GM21367 (cell line): Measurements from ENCODE around the gene SLC2A9.

Source experiments
- ATAC-seq: cut with Tn5 transposase; IDR thresholded peaks from one replicate; pipeline ENCODE4 v1.9.1; 2021; ENCODE audit not compliant: unreplicated experiment

The SLC2A9 gene

DNA sequence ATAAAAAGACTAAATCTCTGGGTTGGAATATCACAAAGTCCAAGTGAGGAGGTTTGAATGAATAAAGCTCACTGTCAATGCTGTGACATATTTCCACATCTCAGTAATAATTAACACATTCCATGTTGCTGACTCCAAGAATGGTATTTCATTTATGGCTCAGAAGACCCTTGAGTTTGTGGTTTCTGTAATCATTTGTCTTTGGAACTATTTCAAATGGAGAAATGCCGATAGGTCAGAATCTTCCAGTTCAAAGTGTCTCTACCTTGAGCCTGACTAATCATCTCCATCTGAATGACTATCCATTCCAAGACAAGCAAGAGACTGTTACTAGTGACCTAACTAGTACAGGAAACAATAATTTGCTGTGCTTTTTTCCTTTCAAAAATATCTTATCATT lies 24.2 kb upstream of the SLC2A9 start:
- no peak for ATAC-seq

DNA sequence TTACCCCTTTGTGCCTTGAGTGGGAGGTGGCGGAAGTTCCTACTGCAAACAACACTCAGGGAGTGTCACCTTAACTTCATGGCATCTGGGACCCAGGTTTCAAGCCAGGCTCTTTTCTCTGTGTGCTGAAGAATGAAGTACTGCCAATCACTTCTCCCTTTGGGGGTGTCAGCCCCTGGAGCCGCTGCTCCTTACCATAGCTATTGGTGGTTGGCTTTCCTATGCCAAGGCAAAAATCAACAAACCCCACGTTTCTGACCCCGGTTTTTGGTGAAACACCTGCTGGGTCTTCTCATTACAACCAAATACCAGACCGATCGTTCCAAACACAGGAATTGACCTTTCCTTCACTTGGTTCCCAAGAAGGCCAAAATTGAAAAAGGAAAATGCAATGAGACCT lies 19.7 kb upstream of the SLC2A9 start:
- ATAC-seq = no peak

DNA sequence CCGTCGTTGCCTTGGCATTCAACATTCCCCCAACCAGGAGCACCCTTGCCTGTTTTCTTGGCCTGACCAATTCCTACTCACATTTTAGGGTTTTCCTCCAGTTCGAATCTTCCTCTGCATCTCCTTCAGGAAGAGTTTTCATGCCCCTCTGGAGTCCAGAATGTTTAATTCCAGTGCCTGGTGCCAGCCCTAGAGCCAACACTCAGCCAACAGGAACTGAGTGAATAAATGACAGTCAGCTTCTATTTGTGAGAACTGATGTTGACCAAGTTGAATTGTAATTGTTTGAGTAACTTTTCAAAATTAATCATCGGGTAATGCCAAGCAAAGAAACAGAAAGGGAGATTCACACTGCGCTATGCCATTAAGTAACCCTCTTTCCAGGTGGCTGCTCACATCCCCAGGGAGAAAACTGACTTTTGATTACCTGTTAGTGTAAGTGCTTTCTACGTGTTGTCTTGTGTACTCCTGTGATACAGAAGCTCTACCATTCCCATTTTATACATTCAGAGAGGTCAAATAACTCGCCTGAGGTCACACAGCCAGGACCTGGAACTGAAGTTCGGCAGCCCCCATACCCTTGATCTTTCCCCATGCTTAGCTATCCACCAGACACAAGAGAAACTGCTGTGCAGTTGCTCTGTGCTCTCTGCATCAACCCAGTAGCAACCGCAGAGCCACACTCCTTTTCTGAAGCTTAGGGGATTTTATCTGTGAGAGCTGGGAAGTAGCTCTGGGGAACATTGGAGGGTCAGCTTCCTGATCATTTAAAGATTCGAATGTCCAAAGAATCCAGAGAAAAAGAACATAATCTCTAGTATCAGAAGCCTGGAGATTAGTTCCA lies 19.0 kb upstream of the SLC2A9 start:
- ATAC-seq = no peak

DNA sequence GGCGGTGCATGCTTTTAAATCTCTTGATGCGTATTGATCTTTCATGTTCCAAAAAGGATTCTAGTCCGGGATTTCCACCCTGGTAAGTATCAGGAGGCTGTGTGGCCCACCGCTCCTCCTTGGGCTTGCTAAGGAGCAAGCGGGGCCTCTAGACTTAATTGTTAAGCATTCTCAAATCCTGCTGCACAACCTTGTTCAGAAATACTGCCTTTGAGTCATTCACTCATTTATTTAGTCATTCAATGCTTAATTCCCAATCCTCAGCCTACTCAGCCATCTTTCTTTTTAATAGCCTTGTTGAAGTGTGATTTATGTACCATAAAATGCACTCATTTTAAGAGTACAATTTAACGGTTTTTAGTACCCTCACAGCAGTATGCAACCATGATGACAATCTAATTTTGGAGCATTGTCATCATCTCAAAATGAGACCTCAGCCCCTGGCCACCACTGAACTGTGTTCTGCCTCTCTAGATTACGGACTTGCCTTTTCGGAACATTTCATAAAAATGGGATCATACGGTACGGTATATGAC lies 15.6 kb upstream of the SLC2A9 start:
- ATAC-seq = no peak

DNA sequence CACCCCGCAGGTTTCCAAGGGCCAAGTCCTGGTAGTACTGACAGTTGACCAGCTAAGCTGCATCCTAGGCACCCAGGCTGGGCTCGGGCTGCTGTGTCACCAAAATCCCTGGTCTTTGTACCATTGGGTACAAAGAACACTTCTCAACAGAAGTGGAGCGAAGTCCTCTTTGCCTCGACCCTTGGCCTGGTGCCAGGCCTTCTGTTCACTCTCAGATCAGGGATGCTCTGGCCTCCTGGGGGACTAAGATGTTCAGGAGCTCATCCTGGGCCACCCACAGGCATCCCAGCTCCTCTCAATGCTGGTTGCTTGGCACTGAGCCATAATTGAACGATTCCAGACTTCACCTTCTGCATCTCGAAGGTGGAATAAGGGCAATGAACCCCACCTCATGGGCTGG lies 13.8 kb upstream of the SLC2A9 start:
- no peak for ATAC-seq

DNA sequence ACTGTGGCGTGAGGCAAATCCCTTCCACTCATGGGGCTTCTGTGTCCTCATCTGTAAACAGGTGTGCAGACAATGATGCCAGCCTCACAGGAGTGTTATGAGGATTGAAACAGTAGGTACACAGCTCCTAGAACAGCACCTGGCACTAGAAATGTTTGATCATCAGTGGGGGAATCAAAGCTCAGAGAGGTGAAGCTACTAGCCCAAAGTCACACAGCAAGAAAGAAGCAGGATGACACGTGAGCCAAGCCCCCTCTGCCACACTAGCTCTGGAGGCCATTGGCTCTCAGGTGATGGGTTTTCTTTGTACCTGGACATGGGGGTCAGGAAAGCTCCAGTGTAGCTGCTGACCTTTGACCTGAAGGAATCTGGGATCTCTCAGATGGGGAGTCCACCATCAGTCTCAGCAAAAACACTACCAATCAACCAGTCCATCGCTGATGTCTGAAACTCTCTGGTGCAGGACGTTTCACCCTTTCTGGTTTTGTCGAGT lies 13.4 kb upstream of the SLC2A9 start:
- no peak for ATAC-seq

DNA sequence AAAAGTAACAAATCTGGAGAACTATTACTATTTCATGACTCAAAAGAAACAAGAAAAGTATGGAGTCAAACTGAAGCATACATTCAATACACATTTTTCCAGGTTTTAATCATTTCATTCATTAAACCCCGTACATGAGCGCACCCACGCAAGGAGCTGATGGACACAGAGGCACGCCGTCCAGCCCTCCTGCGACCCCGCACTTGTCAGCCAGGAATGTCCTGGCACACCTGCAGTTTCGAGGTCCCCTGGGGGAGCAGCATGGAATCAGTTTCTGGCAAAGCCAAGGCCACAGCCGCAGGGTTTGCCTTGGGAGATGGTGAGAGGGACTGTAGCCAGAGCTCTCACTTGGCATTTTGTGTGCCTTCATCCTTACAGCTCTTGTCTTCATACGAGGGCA lies 12.8 kb upstream of the SLC2A9 start:
- no peak for ATAC-seq

DNA sequence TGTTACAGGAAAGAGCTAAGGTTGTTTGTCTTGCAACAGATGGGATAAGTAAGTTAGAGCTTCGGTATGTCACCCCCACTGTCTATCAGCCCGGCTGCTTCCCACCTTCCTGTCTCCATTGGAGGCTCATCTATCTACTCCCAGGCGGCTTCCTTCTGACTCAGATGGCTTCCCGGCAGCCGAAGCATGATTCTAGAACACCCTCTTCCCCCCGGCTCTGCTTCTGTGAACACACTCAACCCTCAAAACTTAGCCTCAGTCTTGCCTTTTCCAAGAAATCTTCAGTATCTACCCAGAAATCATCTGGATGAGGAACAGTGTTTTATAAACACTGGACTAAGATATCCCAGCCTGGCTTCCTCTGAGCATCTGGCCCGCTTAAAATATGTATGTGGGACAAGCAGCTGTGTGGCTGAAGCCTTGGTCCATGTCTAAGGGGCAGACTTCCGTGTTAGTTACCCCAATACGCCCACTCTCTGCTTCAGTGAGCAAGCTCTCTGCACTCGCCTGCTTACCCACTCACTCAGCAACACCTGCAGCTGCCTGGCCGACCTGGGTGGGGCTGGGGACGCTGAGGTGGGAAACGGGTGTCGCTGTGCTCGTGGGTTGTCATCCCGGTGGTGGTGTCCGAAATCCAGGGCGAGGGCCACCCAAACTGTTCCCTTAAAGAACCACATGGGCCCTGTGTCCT lies 12.0 kb upstream of the SLC2A9 start:
- no peak for ATAC-seq

DNA sequence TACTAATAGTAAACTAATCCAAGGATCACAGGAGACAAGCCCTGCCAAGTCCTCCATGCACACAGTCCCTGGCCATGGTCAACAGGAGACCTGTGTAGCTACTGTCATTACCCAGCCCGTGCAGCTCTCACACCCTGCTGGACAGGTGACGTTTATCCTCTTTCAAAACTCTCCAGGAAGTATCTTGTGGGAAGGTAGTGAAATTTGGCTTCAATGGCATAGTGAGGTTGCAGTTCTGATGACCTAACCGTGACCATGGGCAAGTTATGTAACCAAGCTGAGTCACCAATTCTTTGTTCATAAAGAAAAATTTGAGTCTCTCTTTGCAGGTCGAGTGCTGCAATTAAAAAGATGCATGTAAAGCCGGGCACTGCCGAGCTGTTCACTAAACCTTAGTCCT lies 11.3 kb upstream of the SLC2A9 start:
- ATAC-seq = no peak

DNA sequence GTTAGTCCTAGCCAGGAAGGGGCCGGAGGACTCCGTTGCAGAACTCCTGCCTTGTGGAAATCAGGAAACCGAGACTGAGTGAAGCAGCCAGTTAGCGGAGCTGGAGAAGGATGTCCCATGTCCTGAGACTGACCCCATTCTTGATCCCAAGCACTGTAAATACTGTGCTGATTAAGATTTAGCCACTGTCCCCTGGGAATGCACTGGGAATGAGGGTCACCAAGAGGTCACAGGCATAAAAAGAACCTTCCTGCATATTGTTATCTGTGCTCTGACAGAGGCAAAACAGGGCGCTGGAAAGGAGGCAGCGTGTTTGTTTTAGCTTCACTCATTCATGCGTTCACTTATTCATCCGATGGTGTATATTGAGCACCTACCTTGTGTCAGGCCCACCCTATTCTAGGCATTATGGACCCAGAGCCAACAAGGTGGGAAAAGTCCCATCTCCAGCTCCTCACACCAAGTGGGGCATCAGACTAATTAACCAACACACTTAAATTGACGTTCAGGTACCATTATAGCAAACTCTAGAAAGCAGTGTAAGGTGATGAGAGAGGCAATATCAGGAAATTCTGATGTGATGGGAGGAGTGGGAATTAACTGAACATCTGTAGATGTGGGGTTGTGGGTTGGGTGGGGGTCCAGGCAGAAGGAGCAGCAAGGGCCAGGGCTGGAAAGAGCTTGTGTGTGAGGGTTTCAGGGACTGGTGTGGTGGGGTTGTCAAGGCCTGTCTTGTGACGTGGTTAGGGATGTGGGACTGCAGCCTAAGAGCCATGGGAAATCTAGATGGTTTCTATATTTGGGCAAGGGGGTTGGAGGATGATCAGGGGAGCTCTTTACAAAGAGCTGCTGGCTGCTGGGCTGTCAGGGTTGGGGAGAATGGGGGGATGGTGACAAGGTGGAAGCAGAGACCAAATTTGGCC lies 10.6 kb upstream of the SLC2A9 start:
- ATAC-seq = no peak

DNA sequence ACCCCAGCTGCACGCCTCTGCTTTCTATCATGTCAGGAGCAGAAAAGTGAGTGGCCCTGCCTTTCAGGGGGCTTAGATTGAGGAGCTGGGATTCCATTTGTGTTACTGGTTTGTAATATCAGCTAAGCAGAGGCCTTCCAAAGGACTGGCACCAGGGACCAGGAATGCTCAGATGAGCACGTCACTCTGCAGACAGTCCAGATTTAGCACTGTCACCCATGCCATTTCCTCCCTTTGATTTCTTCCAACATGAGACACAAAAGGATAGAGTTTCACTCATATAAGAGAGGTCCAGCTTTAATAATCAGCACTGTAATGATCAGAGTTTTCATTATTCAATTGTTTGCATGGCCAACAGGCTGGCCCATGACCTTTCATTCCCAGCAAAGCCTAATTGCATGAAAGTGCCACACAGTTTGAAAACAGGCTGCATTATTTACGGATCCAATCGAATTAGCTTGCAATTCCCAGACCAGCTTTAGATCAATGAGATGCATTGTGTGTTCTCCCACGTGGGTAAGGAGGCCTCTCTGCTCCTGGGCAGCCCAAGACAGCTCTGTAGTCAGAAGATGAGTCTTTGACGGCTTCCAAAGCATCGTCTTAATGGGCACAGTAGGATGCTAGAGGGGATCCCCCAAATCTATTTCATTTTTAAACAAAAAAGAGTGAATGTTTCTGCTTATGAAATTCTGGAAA lies 9.8 kb upstream of the SLC2A9 start:
- no peak for ATAC-seq

DNA sequence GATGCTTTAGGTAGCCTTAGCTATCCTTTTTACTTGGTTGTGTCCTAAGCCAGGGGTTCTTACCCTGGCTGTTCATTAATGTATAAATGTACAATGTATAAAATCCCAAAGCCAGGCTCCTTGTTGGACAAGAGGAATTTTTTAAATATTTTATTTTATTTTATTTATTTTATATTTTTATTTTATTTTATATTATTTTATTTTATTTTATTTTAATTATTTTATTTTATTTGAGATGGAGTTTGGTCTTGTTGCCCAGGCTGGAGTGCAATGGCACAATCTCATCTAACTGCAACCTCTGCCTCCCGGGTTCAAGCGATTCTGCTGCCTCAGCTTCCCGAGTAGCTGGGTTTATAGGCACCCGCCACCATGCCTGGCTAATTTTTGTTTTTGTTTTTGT lies 8.1 kb upstream of the SLC2A9 start:
- ATAC-seq = no peak

DNA sequence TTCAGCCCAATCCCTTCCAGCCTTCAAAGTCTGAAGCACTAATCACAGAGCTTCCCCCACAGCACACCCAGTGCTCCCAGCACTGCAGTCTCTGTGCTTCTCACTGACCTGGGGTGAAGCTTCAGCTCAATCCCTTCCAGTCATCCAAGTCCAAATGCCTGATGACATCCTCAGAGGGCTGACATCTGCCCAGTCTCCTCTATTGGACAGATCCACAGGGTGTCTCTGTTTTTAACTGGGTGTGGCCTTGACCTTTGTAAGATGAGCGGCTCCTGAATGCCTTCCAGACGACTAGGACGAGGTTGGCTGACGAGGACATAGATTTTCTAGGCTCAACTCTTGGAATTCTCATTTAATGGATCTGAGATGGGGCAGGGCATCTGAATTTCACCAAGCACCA lies 7.6 kb upstream of the SLC2A9 start:
- ATAC-seq = no peak

DNA sequence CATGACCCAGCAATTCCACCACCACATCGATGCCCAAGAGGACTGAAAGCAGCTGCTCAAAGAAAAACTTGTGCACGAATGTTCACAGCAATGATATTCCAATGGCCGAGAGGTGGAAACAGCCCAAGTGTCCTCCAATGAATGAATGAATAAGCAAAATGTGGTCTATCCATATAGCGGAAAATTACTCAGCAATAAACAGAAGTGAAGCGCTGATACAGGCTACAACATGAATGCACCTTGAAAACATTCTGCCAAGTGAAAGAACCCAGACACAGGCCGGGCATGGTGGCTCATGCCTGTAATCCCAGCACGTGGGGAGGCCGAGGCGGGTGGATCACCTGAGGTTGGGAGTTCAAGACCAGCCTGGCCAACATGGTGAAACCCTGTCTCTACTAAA lies 5.2 kb upstream of the SLC2A9 start:
- no peak for ATAC-seq

DNA sequence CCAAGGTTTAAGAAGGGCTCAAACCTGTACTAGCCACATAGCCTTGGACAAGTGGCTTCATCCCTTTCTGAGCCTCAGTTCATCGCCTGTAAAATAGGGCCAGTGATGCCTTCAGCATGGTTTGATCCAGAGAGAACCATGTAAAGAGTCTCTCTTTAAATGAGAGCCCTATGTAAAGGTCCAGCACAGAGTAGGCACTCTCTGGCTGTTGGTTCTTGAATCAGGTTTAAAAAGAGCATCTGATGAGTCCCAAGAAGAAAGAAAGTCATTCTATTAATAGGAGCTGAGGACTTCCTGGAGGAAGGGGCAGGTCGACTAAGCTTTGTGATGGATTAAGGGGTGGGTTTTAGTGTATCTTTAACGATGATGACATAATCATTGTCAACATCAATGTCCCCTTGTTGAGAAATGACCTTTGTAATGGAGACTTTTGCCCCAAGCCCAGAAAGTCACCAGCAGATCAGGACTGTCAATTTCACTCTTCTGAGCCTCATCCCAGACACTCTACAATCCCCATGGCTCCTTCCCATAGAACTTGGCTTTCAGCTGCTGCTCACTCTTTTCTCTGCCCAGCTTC lies 4.0 kb upstream of the SLC2A9 start:
- no peak for ATAC-seq

DNA sequence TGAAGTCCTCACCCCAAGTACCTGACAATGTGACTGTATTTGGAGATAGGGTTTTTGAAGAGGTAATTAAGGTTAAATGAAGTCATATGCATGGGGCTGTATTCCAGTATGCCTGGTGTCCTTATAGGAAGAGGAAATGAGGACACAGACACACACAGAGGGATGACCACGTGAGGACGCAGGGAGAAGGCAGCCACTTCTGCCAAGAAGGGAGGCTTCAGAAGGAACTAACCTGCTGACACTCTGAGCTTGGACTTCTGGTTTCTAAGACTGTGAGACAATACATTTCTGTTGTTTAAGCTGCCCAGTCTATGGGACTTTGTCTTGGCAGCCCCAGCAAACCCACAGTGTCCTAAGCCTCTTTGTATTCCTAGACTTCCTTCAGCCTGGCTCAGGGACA lies 3.0 kb upstream of the SLC2A9 start:
- no peak for ATAC-seq

DNA sequence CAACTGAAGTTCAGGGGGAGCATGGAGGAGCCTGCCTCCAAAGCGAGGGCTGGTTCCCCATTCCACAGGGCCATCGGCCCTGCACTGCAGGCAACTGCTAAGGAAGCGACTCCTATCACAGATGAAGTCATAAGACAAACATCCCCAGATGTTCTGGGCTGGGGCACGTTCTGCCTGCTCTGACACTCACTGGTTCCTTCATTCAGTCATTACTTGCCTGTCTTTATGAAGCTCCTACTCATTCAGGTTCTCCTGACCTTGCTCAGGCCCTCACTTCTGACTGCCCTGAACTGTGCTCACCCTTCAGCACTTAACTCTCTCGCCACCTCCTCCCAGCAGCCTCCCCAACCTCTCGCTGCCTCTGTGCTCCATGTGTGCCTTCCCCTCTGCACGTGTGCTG lies 2.5 kb upstream of the SLC2A9 start:
- no peak for ATAC-seq

DNA sequence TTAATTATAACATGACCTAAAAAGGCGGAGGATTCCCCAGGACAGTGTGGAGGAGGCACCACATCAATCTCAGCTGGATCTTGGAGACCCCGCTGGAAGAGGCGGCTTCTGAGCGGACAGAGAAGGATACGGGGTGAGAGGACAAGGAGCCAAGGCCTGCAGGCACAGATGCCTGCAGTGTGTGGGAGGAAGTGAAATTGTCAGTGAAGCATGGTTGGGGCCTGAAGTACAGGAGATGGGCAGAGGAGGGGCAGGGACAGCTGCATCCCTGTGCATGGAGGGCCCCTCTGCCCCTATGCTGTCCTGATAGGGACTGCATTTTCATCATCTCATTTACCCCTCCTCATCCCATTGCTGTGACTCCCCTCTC lies 1.7 kb upstream of the SLC2A9 start:
- no peak for ATAC-seq

DNA sequence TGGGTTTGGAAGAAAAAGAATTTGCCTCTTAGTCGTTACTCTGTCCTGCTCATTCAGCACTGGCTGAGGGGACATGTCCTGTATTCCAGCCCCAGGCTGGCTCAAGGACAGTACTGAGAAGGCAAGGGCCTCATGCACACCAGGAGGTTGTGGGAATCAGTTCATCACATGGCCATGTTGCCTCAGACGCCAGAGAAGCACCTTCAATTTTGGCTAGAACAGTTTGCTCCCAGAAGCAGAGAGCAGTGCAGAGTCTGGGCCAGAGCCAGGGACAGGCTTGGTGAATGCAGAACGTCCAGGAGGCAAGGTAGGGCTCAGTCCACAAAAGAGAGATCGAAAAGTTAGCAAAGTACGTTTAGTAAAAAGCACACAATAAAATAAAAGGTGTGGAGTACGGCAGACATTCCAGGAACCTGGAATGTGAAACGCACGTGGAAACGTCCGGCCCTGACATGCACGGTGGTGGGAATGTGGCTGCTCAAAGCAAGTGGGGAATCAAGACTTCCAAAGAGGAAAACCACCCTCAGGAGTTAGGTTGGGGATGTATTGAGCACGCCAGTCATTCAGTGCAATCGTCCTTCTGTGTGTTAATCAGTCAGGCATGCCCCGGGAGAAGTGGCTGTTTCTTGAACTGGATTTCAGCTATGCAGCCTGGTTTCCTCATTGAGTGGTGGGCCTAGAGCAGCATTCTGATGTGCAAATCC lies 1.2 kb upstream of the SLC2A9 start:
- ATAC-seq = no peak

DNA sequence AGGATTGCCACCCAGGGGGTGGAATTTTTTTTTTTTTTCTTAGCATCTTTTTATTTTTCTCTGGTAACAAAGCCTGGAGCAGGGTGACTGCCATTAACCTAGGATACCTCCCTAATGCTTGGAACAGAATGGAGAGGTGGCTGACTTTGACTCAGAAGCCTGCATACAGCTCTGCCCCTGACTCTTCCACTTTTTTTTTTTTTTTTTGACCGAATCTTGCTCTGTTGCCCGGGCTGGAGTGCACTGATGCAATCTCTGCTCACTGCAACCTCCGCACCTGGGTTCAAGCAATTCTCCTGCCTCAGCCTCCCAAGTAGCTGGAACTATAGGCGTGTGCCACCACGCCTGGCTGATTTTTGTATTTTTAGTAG lies 341 bp upstream of the SLC2A9 start:
- no peak for ATAC-seq
